ENCODE results near the gene SETD4. TPM values are rescaled to one million over a fixed set of nuclear protein-coding genes. Genes with fewer than 3 reads are reported as not detected.

SETD4 gene
- total and polyA plus RNA-seq, 2 of the 8 experiments (the other 6 are each of a cell fraction or from before 2014, with no cell fraction given): 20.1 to 46.6 TPM

GRCh38 chr21:35993875-35994490 is 66.3 kb downstream of the SETD4 start (continued):
- TF ChIP-seq ATF2 (IDR thresholded peaks at IDR 0.05; ENCODE audit: low read length): no peak
- TF ChIP-seq SP1 (IDR thresholded peaks at IDR 0.05; ENCODE audit: low read depth, low read length): no peak
- no peak for TF ChIP-seq TAF7 (optimal IDR thresholded peaks at IDR 0.05; ENCODE audit: borderline replicate concordance, low read depth, low read length)
- TF ChIP-seq RAD21 (IDR thresholded peaks at IDR 0.05 in 1 of 2, conservative IDR thresholded peaks at IDR 0.05 in 1 of 2; ENCODE audit: low read depth in 2 of 2, low read length in 2 of 2): no peak
- TF ChIP-seq BCL11A (IDR thresholded peaks at IDR 0.05; ENCODE audit: low read depth in 2 of 2, low read length in 2 of 2): no peak
- no peak for TF ChIP-seq SP2 (IDR thresholded peaks at IDR 0.05; ENCODE audit: low read length)
- TF ChIP-seq GABPA (IDR thresholded peaks at IDR 0.05; ENCODE audit: borderline replicate concordance, insufficient read depth, low read length): no peak
- TF ChIP-seq SAP30 (IDR thresholded peaks at IDR 0.05; ENCODE audit: insufficient read depth, insufficient replicate concordance, low read length): no peak
